ENCODE results near the gene ABCB11.

DNA sequence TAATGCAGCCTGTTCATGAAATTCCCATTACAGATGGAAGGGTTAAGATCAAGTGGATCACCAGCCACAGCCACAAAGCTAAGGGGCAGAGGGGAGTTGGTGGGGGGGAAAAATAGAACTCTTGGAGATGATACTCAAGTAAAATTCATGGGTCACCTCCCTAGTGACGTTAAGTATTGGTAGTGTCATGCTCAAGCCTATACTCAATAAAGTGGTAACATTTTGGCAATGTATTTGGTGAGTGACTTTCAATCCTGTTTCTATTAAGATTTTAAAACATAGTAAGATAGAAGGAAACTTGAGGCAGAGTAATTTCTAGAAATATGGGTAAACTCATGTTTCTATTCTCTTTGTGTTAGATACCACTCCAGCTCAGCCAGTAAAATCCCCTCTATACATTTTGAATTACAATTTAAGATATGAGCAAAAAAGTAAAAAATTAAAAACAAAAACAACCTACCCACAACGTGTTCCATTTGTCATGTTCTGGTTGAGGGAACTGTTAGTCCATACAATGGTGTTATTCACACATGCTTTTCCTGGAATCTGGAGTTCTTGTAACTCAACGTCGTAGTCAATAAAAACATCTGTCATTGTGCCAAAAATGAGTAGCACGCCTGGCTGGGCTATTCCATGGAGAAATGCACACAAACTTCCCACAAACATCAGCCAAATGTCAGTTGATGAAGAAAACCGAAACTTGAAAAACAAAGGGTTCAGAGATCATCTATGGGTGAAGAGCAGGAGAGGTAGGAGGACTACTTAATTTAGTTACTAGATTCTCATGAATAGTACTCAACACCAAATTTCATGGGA is 18.1 kb downstream of the ABCB11 start:
- TF ChIP-seq HCFC1 (IDR thresholded peaks at IDR 0.05; ENCODE audit: low read length) (no peak), IRF3 (IDR thresholded peaks at IDR 0.05) (no peak), ESRRA (IDR thresholded peaks at IDR 0.05; ENCODE audit: low read length) (no peak), MXI1 (IDR thresholded peaks at IDR 0.05; ENCODE audit: low read depth, low read length) (no peak), NFYA (IDR thresholded peaks at IDR 0.05; ENCODE audit: borderline replicate concordance, low read depth, low read length) (no peak), POLR2A (IDR thresholded peaks at IDR 0.05; ENCODE audit: low read depth, low read length) (no peak), SP1 (IDR thresholded peaks at IDR 0.05; ENCODE audit: low read depth, low read length) (no peak), SIX5 (IDR thresholded peaks at IDR 0.05; ENCODE audit: low read depth, low read length, severe bottlenecking) (no peak)
- TF ChIP-seq, protein P1, sequence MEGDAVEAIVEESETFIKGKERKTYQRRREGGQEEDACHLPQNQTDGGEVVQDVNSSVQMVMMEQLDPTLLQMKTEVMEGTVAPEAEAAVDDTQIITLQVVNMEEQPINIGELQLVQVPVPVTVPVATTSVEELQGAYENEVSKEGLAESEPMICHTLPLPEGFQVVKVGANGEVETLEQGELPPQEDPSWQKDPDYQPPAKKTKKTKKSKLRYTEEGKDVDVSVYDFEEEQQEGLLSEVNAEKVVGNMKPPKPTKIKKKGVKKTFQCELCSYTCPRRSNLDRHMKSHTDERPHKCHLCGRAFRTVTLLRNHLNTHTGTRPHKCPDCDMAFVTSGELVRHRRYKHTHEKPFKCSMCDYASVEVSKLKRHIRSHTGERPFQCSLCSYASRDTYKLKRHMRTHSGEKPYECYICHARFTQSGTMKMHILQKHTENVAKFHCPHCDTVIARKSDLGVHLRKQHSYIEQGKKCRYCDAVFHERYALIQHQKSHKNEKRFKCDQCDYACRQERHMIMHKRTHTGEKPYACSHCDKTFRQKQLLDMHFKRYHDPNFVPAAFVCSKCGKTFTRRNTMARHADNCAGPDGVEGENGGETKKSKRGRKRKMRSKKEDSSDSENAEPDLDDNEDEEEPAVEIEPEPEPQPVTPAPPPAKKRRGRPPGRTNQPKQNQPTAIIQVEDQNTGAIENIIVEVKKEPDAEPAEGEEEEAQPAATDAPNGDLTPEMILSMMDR (IDR thresholded peaks at IDR 0.05 in 2 of 3, conservative IDR thresholded peaks at IDR 0.05 in 1 of 3; ENCODE audit: control insufficient read depth in 2 of 3, extremely low read depth in 1 of 3, insufficient read depth in 1 of 3, low read depth in 3 of 3, low read length in 3 of 3): no peak
- TF ChIP-seq, protein P2, sequence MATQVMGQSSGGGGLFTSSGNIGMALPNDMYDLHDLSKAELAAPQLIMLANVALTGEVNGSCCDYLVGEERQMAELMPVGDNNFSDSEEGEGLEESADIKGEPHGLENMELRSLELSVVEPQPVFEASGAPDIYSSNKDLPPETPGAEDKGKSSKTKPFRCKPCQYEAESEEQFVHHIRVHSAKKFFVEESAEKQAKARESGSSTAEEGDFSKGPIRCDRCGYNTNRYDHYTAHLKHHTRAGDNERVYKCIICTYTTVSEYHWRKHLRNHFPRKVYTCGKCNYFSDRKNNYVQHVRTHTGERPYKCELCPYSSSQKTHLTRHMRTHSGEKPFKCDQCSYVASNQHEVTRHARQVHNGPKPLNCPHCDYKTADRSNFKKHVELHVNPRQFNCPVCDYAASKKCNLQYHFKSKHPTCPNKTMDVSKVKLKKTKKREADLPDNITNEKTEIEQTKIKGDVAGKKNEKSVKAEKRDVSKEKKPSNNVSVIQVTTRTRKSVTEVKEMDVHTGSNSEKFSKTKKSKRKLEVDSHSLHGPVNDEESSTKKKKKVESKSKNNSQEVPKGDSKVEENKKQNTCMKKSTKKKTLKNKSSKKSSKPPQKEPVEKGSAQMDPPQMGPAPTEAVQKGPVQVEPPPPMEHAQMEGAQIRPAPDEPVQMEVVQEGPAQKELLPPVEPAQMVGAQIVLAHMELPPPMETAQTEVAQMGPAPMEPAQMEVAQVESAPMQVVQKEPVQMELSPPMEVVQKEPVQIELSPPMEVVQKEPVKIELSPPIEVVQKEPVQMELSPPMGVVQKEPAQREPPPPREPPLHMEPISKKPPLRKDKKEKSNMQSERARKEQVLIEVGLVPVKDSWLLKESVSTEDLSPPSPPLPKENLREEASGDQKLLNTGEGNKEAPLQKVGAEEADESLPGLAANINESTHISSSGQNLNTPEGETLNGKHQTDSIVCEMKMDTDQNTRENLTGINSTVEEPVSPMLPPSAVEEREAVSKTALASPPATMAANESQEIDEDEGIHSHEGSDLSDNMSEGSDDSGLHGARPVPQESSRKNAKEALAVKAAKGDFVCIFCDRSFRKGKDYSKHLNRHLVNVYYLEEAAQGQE (IDR thresholded peaks at IDR 0.05; ENCODE audit: low read depth, low read length): no peak
- TF ChIP-seq, protein P3, sequence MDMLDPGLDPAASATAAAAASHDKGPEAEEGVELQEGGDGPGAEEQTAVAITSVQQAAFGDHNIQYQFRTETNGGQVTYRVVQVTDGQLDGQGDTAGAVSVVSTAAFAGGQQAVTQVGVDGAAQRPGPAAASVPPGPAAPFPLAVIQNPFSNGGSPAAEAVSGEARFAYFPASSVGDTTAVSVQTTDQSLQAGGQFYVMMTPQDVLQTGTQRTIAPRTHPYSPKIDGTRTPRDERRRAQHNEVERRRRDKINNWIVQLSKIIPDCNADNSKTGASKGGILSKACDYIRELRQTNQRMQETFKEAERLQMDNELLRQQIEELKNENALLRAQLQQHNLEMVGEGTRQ (IDR thresholded peaks at IDR 0.05; ENCODE audit: borderline replicate concordance, low read depth, low read length): no peak

All from GM12878 (cell line).